Measurements from ENCODE around the gene RPL7A. TPM values are rescaled to one million over a fixed set of nuclear protein-coding genes. Genes with fewer than 3 reads are reported as not detected.

Gene RPL7A
- total RNA-seq, 2 experiments from 2014 or later = 2,867 to 2,961 TPM

- Histone ChIP-seq H2AFZ (ENCODE audit: low read length) (no peak overlapping the region), H3K36me3 (ENCODE audit: insufficient read depth, low read length) (peaks cover 26% of the 10 kb centered on the region), H4K20me1 (ENCODE audit: insufficient read depth, low read length) (no peaks in the 10 kb centered on the region), H3K4me3 (ENCODE audit: low read depth, low read length, poor library complexity, severe bottlenecking) (no peak overlapping the region), H3K4me1 (ENCODE audit: insufficient read depth, low read length, poor library complexity, severe bottlenecking) (no peaks in the 10 kb centered on the region), H3K4me2 (ENCODE audit: low read length) (no peak overlapping the region), H3K79me2 (ENCODE audit: insufficient read depth, low read depth, low read length) (no peaks in the 10 kb centered on the region), H3K9me3 (ENCODE audit: low read length) (no peaks in the 10 kb centered on the region), H3K9me2 (ENCODE audit: insufficient read depth, low read length) (no peaks in the 10 kb centered on the region), H3K27ac (ENCODE audit: low read depth, low read length, poor library complexity, severe bottlenecking) (no peak overlapping the region)
- no peak for DNase-seq (ENCODE audit: low spot score)
- BruUV-seq (replicated peaks) = no TSS peak
- POLR2A ChIA-PET = interaction anchor here (0.7 kb wide), 1 partner anchor 93 kb away, joined by 3 read pairs; no protein-coding TSS in a partner anchor
- intact Hi-C loops (cut with micrococcal nuclease; ENCODE audit: unreplicated experiment) = no loop called here
- TF ChIP-seq EZH2phosphoT487 (IDR thresholded peaks at IDR 0.05; ENCODE audit: borderline replicate concordance, low read depth, low read length) (no peak), CTCF (conservative IDR thresholded peaks at IDR 0.05; ENCODE audit: low read length) (no peak)
- CTCF ChIA-PET (ENCODE audit: unreplicated experiment) = no interaction called here
Observed at GRCh38 chr9:133400292-133400691, 52.3 kb downstream of the RPL7A start.

Small RNA genes within 50 kb of the gene (small RNA-seq; reads per million reads assigned to genes)
- gene RF00019 = not detected
- not detected for gene SNORD24
- gene SNORD36A = not detected
- gene SNORD36B = not detected
- gene SNORD36C = not detected

Other genes starting within 250 kb of the RPL7A start
- gene RALGDS, start 227.0 kb upstream of the RPL7A start, total RNA-seq (2014; rRNA removed; shearing (Covaris generic)) = 22.0 and 28.2 TPM in 2 replicates
- 23.8 and 28.6 TPM in 2 replicates for gene RALGDS, start 227.0 kb upstream of the RPL7A start, total RNA-seq (2022)
- 2.1 and 2.6 TPM in 2 replicates for gene GBGT1, start 184.3 kb upstream of the RPL7A start, total RNA-seq (2014; rRNA removed; shearing (Covaris generic))
- gene GBGT1, start 184.3 kb upstream of the RPL7A start, total RNA-seq (2022) = 3.9 and 5.9 TPM in 2 replicates
- gene OBP2B, start 139.0 kb upstream of the RPL7A start, total RNA-seq (2014; rRNA removed; shearing (Covaris generic)) = not detected in 2 replicates
- not detected in 2 replicates for gene OBP2B, start 139.0 kb upstream of the RPL7A start, total RNA-seq (2022)
- gene ABO, start 73.0 kb upstream of the RPL7A start, total RNA-seq (2014; rRNA removed; shearing (Covaris generic)) = not detected in 2 replicates
- not detected in 2 replicates for gene ABO, start 73.0 kb upstream of the RPL7A start, total RNA-seq (2022)
- gene SURF6, start 12.0 kb upstream of the RPL7A start, total RNA-seq (2014; rRNA removed; shearing (Covaris generic)) = 19.2 and 33.9 TPM in 2 replicates
- gene SURF6, start 12.0 kb upstream of the RPL7A start, total RNA-seq (2022) = 21.0 and 27.8 TPM in 2 replicates
- 39.6 and 62.1 TPM in 2 replicates for gene MED22, start 87 bp upstream of the RPL7A start, total RNA-seq (2014; rRNA removed; shearing (Covaris generic))
- gene MED22, start 87 bp upstream of the RPL7A start, total RNA-seq (2022) = 48.7 and 52.0 TPM in 2 replicates
- 22.9 and 34.6 TPM in 2 replicates for gene SURF1, start 8.3 kb downstream of the RPL7A start, total RNA-seq (2014; rRNA removed; shearing (Covaris generic))
- gene SURF1, start 8.3 kb downstream of the RPL7A start, total RNA-seq (2022) = 34.2 and 38.9 TPM in 2 replicates
- 19.0 and 32.5 TPM in 2 replicates for gene SURF2, start 8.3 kb downstream of the RPL7A start, total RNA-seq (2014; rRNA removed; shearing (Covaris generic))
- gene SURF2, start 8.3 kb downstream of the RPL7A start, total RNA-seq (2022) = 13.2 and 19.7 TPM in 2 replicates
- 75.5 and 76.0 TPM in 2 replicates for gene SURF4, start 27.8 kb downstream of the RPL7A start, total RNA-seq (2014; rRNA removed; shearing (Covaris generic))
- 87.5 and 92.3 TPM in 2 replicates for gene SURF4, start 27.8 kb downstream of the RPL7A start, total RNA-seq (2022)
- gene STKLD1, start 28.1 kb downstream of the RPL7A start, total RNA-seq (2014; rRNA removed; shearing (Covaris generic)) = 0.05 and 1.7 TPM in 2 replicates
- gene STKLD1, start 28.1 kb downstream of the RPL7A start, total RNA-seq (2022) = 0.81 and 1.4 TPM in 2 replicates
- 33.6 and 35.7 TPM in 2 replicates for gene REXO4, start 69.8 kb downstream of the RPL7A start, total RNA-seq (2014; rRNA removed; shearing (Covaris generic))
- gene REXO4, start 69.8 kb downstream of the RPL7A start, total RNA-seq (2022) = 40.6 and 45.5 TPM in 2 replicates
- gene ADAMTS13, start 74.1 kb downstream of the RPL7A start, total RNA-seq (2014; rRNA removed; shearing (Covaris generic)) = 6.2 and 6.6 TPM in 2 replicates
- 18.1 and 18.5 TPM in 2 replicates for gene ADAMTS13, start 74.1 kb downstream of the RPL7A start, total RNA-seq (2022)
- gene CACFD1, start 111.8 kb downstream of the RPL7A start, total RNA-seq (2014; rRNA removed; shearing (Covaris generic)) = 14.9 and 17.2 TPM in 2 replicates
- gene CACFD1, start 111.8 kb downstream of the RPL7A start, total RNA-seq (2022) = 16.7 and 19.2 TPM in 2 replicates
- 45.2 and 52.9 TPM in 2 replicates for gene SLC2A6, start 130.9 kb downstream of the RPL7A start, total RNA-seq (2014; rRNA removed; shearing (Covaris generic))
- 42.1 and 51.0 TPM in 2 replicates for gene SLC2A6, start 130.9 kb downstream of the RPL7A start, total RNA-seq (2022)
- gene MYMK, start 176.7 kb downstream of the RPL7A start, total RNA-seq (2014; rRNA removed; shearing (Covaris generic)) = not detected in 2 replicates
- not detected in 2 replicates for gene MYMK, start 176.7 kb downstream of the RPL7A start, total RNA-seq (2022)
- 0.88 and 1.0 TPM in 2 replicates for gene ADAMTSL2, start 186.5 kb downstream of the RPL7A start, total RNA-seq (2014; rRNA removed; shearing (Covaris generic))
- gene ADAMTSL2, start 186.5 kb downstream of the RPL7A start, total RNA-seq (2022) = not detected in 2 replicates

Measured in OCI-LY7 (cell line).